B cell (primary cell): ENCODE measurements around the gene CDK10. TPM values are rescaled to one million over a fixed set of nuclear protein-coding genes. Genes with fewer than 3 reads are reported as not detected.

Experiments
- ATAC-seq: fragments of 200-7000 bp; cut with Tn5 transposase; one replicate; pipeline ENCODE4 v1.10.0; 2021; ENCODE audit warnings: low read depth, mild to moderate bottlenecking, moderate number of reproducible peaks, moderate library complexity
- CTCF ChIA-PET: fragments of 350-600 bp; sonication (Branson Sonifier 250); formaldehyde crosslinking; loops from one replicate; lab custom pipeline; 2021; ENCODE audit warnings: antibody characterized with exemption, inconsistent platforms; lab: Charles Lee
- POLR2A ChIA-PET: fragments of 350-600 bp; sonication (Branson Sonifier 250); formaldehyde crosslinking; loops from one replicate; lab custom pipeline; 2021; ENCODE audit warnings: antibody characterized with exemption; lab: Charles Lee
- DNase-seq: peaks from one replicate; pipeline ENCODE4 v3.0.0; 2013
- H2AFZ ChIP-seq: 2 replicates; pipeline ENCODE4 v1.6.1; 2012; ENCODE audit warnings: mild to moderate bottlenecking, low read depth, low read length; ENCODE audit not compliant: insufficient read depth, poor library complexity, severe bottlenecking
- H3K27ac ChIP-seq, 2 donors: 1 replicate in 1 of 2; 2 replicates in 1 of 2; pipeline ENCODE4 v1.5.1; 2012 to 2013; ENCODE audit warnings: low read length in 2 of 2, mild to moderate bottlenecking in 2 of 2, moderate library complexity in 1 of 2
- H3K27me3 ChIP-seq, 4 experiments: fragments of 200-600 bp in 1 of 4; sonication (generic) in 1 of 4; replicated peaks in 1 of 4; 1 replicate in 2 of 4; 2 replicates in 2 of 4; pipeline versions ENCODE4 v1.6.1 to v1.7.0; 2013 to 2016; ENCODE audit warnings: low read length in 3 of 4, mild to moderate bottlenecking in 2 of 4, mixed read lengths in 1 of 4, moderate library complexity in 1 of 4; ENCODE audit not compliant: insufficient read depth in 4 of 4, control insufficient read depth in 3 of 4; ENCODE audit errors: control extremely low read depth in 1 of 4
- H3K36me3 ChIP-seq, 2 experiments: replicated peaks in 1 of 2; 1 replicate in 1 of 2; 2 replicates in 1 of 2; pipeline versions ENCODE4 v1.6.1 to v1.7.1; 2013; ENCODE audit warnings: low read length in 1 of 2; ENCODE audit not compliant: insufficient read depth in 2 of 2, control insufficient read depth in 1 of 2; ENCODE audit errors: control extremely low read depth in 1 of 2, extremely low read depth in 1 of 2
- H3K4me1 ChIP-seq, 2 donors: fragments of 200-600 bp in 1 of 2; sonication (generic) in 1 of 2; 1 replicate in 1 of 2; 2 replicates in 1 of 2; pipeline versions ENCODE4 v1.5.1 to v1.6.1; 2013 to 2017; ENCODE audit warnings: low read length in 2 of 2; ENCODE audit not compliant: control insufficient read depth in 2 of 2, insufficient read depth in 2 of 2
- H3K4me2 ChIP-seq: replicated peaks from 2 replicates; pipeline ENCODE3; 2012; ENCODE audit warnings: mild to moderate bottlenecking, low read depth, low read length; ENCODE audit not compliant: poor library complexity, severe bottlenecking
- H3K4me3 ChIP-seq, 5 experiments: fragments of 200-600 bp in 1 of 5; sonication (generic) in 1 of 5; 1 replicate in 3 of 5; 2 replicates in 2 of 5; pipeline versions ENCODE4 v1.5.1 to v1.7.0; 2011 to 2016; ENCODE audit warnings: low read length in 4 of 5, mild to moderate bottlenecking in 4 of 5, low read depth in 2 of 5, control low read depth in 1 of 5, moderate library complexity in 1 of 5; ENCODE audit not compliant: insufficient read depth in 1 of 5; ENCODE audit errors: control extremely low read depth in 1 of 5, extremely low read depth in 1 of 5
- H3K79me2 ChIP-seq: fragments of 200-600 bp; sonication (generic); one replicate; pipeline ENCODE4 v1.6.0; 2016; ENCODE audit warnings: low read length; ENCODE audit not compliant: control insufficient read depth, insufficient read depth
- H3K9ac ChIP-seq: fragments of 200-600 bp; sonication (generic); 2 replicates; pipeline ENCODE4 v1.6.1; 2017; ENCODE audit warnings: mild to moderate bottlenecking, low read length, moderate library complexity
- H3K9me3 ChIP-seq, 3 donors: one replicate each; pipeline versions ENCODE4 v1.6.1 to v1.7.1; 2013; ENCODE audit warnings: low read length in 2 of 3; ENCODE audit not compliant: control insufficient read depth in 2 of 3, insufficient read depth in 1 of 3; ENCODE audit errors: control extremely low read depth in 1 of 3
- H4K20me1 ChIP-seq: 2 replicates; pipeline ENCODE4 v1.6.0; 2012; ENCODE audit warnings: mild to moderate bottlenecking, low read length; ENCODE audit not compliant: insufficient read depth, control insufficient read depth, poor library complexity, severe bottlenecking
- H3K27ac Mint-ChIP-seq: one replicate; pipeline ENCODE4 v1.8.0; 2021; ENCODE audit warnings: mixed read lengths
- H3K27me3 Mint-ChIP-seq: one replicate; pipeline ENCODE4 v1.8.0; 2021; ENCODE audit warnings: mixed read lengths
- H3K4me1 Mint-ChIP-seq: one replicate; pipeline ENCODE4 v1.8.0; 2021; ENCODE audit warnings: mixed read lengths
- H3K4me3 Mint-ChIP-seq: one replicate; pipeline ENCODE4 v1.8.0; 2021; ENCODE audit warnings: mixed read lengths
- H3K9me3 Mint-ChIP-seq: one replicate; pipeline ENCODE4 v1.8.0; 2022; ENCODE audit warnings: mixed read lengths; ENCODE audit not compliant: insufficient read depth
- CTCF ChIP-seq: fragments of 200-600 bp; IDR thresholded peaks from one replicate; pipeline ENCODE4 v1.8.0; 2022; ENCODE audit warnings: antibody characterized with exemption, mild to moderate bottlenecking
- EZH2 ChIP-seq: IDR thresholded peaks from 2 replicates; pipeline ENCODE4 v1.6.1; 2012; ENCODE audit warnings: borderline replicate concordance, low read depth, mild to moderate bottlenecking, moderate library complexity, low read length; ENCODE audit not compliant: insufficient read depth, poor library complexity, severe bottlenecking
- WGBS: methylation state at CpG from one replicate; pipeline ENCODE4 v1.1.5; 2013; ENCODE audit warnings: missing lambda C conversion rate; ENCODE audit not compliant: insufficient coverage; 5-methylcytosine and 5-hydroxymethylcytosine counted together
- intact Hi-C: fragments of 100-400 bp; cut with micrococcal nuclease; formaldehyde crosslinking; loops from one replicate; pipeline ENCODE4 v1.10.0; 2022
- polyA plus RNA-seq: library from polyadenylated mRNA; depleted of rRNA; stranded (reverse); fragments of >200 nt; gene quantifications from 2 replicates; pipeline ENCODE4 v1.2.3, GENCODE V29; 2012
- total RNA-seq, 2 donors: library from RNA; stranded (reverse); fragments of 120-200 nt in 1 of 2; gene quantifications; 1 replicate in 1 of 2; 2 replicates in 1 of 2; pipeline versions ENCODE4 v1.2.3 to v1.2.4, GENCODE V29; 2013 to 2022

Gene CDK10
- total and polyA plus RNA-seq, 2 donors (not counting 1 experiment from before 2014, with no cell fraction given), result 114 to 145 TPM

GRCh38 chr16:89658221-89658879, 28.1 kb upstream of the CDK10 start:
- Histone ChIP-seq H3K4me1 (peaks cover 14 to 20% of the 10 kb centered on the region in 2 donors), H3K79me2 (peaks cover 49% of the 10 kb centered on the region), H3K4me3 (peak overlapping the region; percentile 42 to 97 (median 96)), H2AFZ (peak overlapping the region; percentile 86), H3K9me3 (no peaks in the 10 kb centered on the region), H3K4me2 (peak overlapping the region; percentile 99), H3K27ac (peak overlapping the region; percentile 30 to 88), H4K20me1 (peaks cover 22% of the 10 kb centered on the region), H3K9ac (peak overlapping the region; percentile 92), H3K36me3 (peaks cover 0 to 9% of the 10 kb centered on the region in 2 experiments), H3K27me3 (no peaks in the 10 kb centered on the region)
- no peak for DNase-seq
- intact Hi-C loops, result loop anchor here (1.0 to 10.0 kb wide), 3 partner anchors 28 to 414 kb away; partner anchors contain the start of genes CDK10 and SPATA2L
- ATAC-seq, result no peak
- peak overlapping the region; percentile 89 for H3K4me3 Mint-ChIP-seq
- peaks cover 27% of the 10 kb centered on the region for H3K4me1 Mint-ChIP-seq
- POLR2A ChIA-PET, result no interaction called here
- 30% methylated on average over 26 of the region's 27 CpGs for WGBS
- CTCF ChIA-PET, result interaction anchor here (0.6 to 1.4 kb wide), 2 partner anchors 16 to 25 kb away, joined by 3 read pairs; no protein-coding TSS in a partner anchor
- TF ChIP-seq EZH2 (no peak), CTCF (no peak)
- H3K27me3 Mint-ChIP-seq, result no peaks in the 10 kb centered on the region
- H3K27ac Mint-ChIP-seq, result peak overlapping the region; percentile 85
- no peaks in the 10 kb centered on the region for H3K9me3 Mint-ChIP-seq

DNA sequence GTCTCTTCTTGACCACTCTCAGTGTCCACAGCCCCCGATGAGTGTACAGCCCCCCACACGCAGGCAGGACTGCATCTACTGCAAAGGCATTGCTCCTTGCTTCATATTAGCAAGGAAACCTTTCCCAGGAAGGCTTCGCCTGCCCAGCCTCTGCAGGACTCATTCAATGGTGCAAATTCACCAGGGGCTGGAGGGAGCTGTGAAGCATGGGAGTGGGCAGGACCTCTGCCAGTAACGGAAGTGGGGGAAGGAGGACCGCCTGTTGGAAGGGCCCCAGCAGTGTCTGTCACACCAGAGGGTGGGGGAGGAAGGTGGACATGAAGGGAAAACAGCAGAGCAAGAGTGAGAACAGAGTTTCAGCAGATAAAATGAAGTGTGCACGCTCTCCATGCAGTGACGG, 26.3 kb upstream of the CDK10 start:
- no peak overlapping the region for H3K9ac ChIP-seq
- H3K4me1 ChIP-seq, result peaks cover 14 to 20% of the 10 kb centered on the region in 2 donors
- no peaks in the 10 kb centered on the region for H3K9me3 ChIP-seq
- ATAC-seq (no peak), DNase-seq (no peak)
- no peaks in the 10 kb centered on the region for H3K27me3 ChIP-seq
- ChIA-PET CTCF (no interaction called here), POLR2A (no interaction called here)
- Mint-ChIP-seq H3K9me3 (no peaks in the 10 kb centered on the region), H3K4me1 (peaks cover 20% of the 10 kb centered on the region), H3K27me3 (no peaks in the 10 kb centered on the region), H3K4me3 (no peak overlapping the region), H3K27ac (no peak overlapping the region)
- TF ChIP-seq CTCF, result no peak
- no peak for TF ChIP-seq EZH2
- peaks cover 10% of the 10 kb centered on the region for H4K20me1 ChIP-seq
- no peak overlapping the region for H2AFZ ChIP-seq
- H3K79me2 ChIP-seq, result peaks cover 35% of the 10 kb centered on the region
- no peaks in the 10 kb centered on the region for H3K36me3 ChIP-seq
- WGBS, result 98% methylated on average over 7 of the region's 7 CpGs
- intact Hi-C loops, result no loop called here
- H3K4me2 ChIP-seq, result no peak overlapping the region
- no peak overlapping the region for H3K4me3 ChIP-seq
- H3K27ac ChIP-seq, result no peak overlapping the region
